Endothelial cell of umbilical vein (primary cell): ENCODE results near the gene KIAA1217. TPM values are rescaled to one million over a fixed set of nuclear protein-coding genes. Genes with fewer than 3 reads are reported as not detected.

Experiments
- BruUV-seq: library from RNA; stranded (reverse); fragments of 400-500 nt; replicated peaks from 2 replicates; lab custom pipeline; 2021; lab: Mats Ljungman, UMichigan
- CTCF ChIA-PET: fragments of 300-600, 350-600 bp; sonication (Branson Sonifier 250); formaldehyde crosslinking; loops from one replicate; lab custom pipeline; 2021; ENCODE audit warnings: antibody characterized with exemption, inconsistent platforms; lab: Charles Lee
- POLR2A ChIA-PET: fragments of 300-600, 350-600 bp; sonication (Branson Sonifier 250); formaldehyde crosslinking; loops from one replicate; lab custom pipeline; 2021; ENCODE audit warnings: antibody characterized with exemption, inconsistent platforms; lab: Charles Lee
- DNase-seq: peaks from one replicate; pipeline ENCODE4 v3.0.0-alpha.2; 2011; ENCODE audit warnings: low read depth, low spot score
- FAIRE-seq: peaks from 2 replicates; lab custom pipeline; 2011; peaks lifted over from hg19 to GRCh38; lab: Jason Lieb, UNC
- H2AFZ ChIP-seq: 2 replicates; pipeline ENCODE4 v1.6.0; 2012; ENCODE audit warnings: low read depth, low read length, control low read depth, inconsistent platforms
- H3K27ac ChIP-seq: 2 replicates; pipeline ENCODE4 v1.5.1; 2011; ENCODE audit warnings: low read depth, mild to moderate bottlenecking, control low read depth, low read length, moderate library complexity; ENCODE audit not compliant: insufficient read depth
- H3K27me3 ChIP-seq, 2 experiments: 2 replicates each; pipeline versions ENCODE4 v1.6.0 to v1.6.1; 2011; ENCODE audit warnings: low read length in 2 of 2, mixed read lengths in 1 of 2; ENCODE audit not compliant: control insufficient read depth in 2 of 2, insufficient read depth in 2 of 2
- H3K36me3 ChIP-seq, 2 experiments: 2 replicates in 1 of 2; 3 replicates in 1 of 2; pipeline ENCODE4 v1.5.1; 2011; ENCODE audit warnings: low read length in 2 of 2, mild to moderate bottlenecking in 1 of 2, moderate library complexity in 1 of 2; ENCODE audit not compliant: control insufficient read depth in 2 of 2, insufficient read depth in 2 of 2; ENCODE audit errors: extremely low read depth in 1 of 2
- H3K4me1 ChIP-seq: 3 replicates; pipeline ENCODE4 v1.5.1; 2011; ENCODE audit warnings: mild to moderate bottlenecking, low read length; ENCODE audit not compliant: control insufficient read depth, insufficient read depth; ENCODE audit errors: extremely low read depth
- H3K4me2 ChIP-seq: 2 replicates; pipeline ENCODE4 v1.6.1; 2011; ENCODE audit warnings: low read length, control low read depth, mixed read lengths; ENCODE audit not compliant: insufficient read depth
- H3K4me3 ChIP-seq, 3 experiments: fragments of 200-600 bp in 1 of 3; sonication (generic), shearing (Covaris generic) in 1 of 3; replicated peaks in 1 of 3; 2 replicates each; pipeline ENCODE4 v1.5.1; 2011 to 2016; ENCODE audit warnings: control low read depth in 3 of 3, low read length in 3 of 3, mild to moderate bottlenecking in 2 of 3, inconsistent platforms in 1 of 3, low read depth in 1 of 3, moderate library complexity in 1 of 3; ENCODE audit not compliant: insufficient read depth in 1 of 3
- H3K79me2 ChIP-seq: 2 replicates; pipeline ENCODE4 v1.6.0; 2012; ENCODE audit warnings: low read length, inconsistent platforms; ENCODE audit not compliant: control insufficient read depth, insufficient read depth
- H3K9ac ChIP-seq: replicated peaks from 2 replicates; pipeline ENCODE3; 2011; ENCODE audit warnings: low read length, control low read depth; ENCODE audit not compliant: insufficient read depth; ENCODE audit errors: extremely low read depth
- H3K9me1 ChIP-seq: replicated peaks from 3 replicates; pipeline ENCODE4 v1.6.0; 2011; ENCODE audit warnings: mild to moderate bottlenecking, low read length; ENCODE audit not compliant: control insufficient read depth, insufficient read depth; ENCODE audit errors: extremely low read depth
- H3K9me3 ChIP-seq: replicated peaks from 2 replicates; pipeline ENCODE4 v1.5.1; 2012; ENCODE audit warnings: low read length, inconsistent platforms; ENCODE audit not compliant: control insufficient read depth, insufficient read depth
- H4K20me1 ChIP-seq: replicated peaks from 2 replicates; pipeline ENCODE3; 2011; ENCODE audit warnings: mild to moderate bottlenecking, low read length; ENCODE audit not compliant: control insufficient read depth, insufficient read depth; ENCODE audit errors: extremely low read depth
- CTCF ChIP-seq, 2 donors: IDR thresholded peaks; 1 replicate in 1 of 2; 2 replicates in 1 of 2; pipeline ENCODE4 v1.5.1; 2011; ENCODE audit warnings: low read length in 2 of 2, mild to moderate bottlenecking in 2 of 2, moderate library complexity in 2 of 2, control low read depth in 1 of 2, inconsistent platforms in 1 of 2, low read depth in 1 of 2; ENCODE audit not compliant: insufficient read depth in 1 of 2; ENCODE audit errors: extremely low read depth in 1 of 2
- EZH2 ChIP-seq: IDR thresholded peaks from 2 replicates; pipeline ENCODE4 v1.6.1; 2012; ENCODE audit warnings: borderline replicate concordance, low read depth, mild to moderate bottlenecking, moderate library complexity, low read length, inconsistent platforms; ENCODE audit not compliant: severe bottlenecking
- FOS ChIP-seq: IDR thresholded peaks from 2 replicates; pipeline ENCODE4 v1.6.1; 2011; ENCODE audit warnings: mild to moderate bottlenecking, low read length, moderate library complexity, borderline replicate concordance; ENCODE audit not compliant: insufficient read depth
- GATA2 ChIP-seq: IDR thresholded peaks from 2 replicates; pipeline ENCODE4 v1.7.0; 2011; ENCODE audit warnings: low read depth, mild to moderate bottlenecking, moderate library complexity, mixed read lengths, low read length; ENCODE audit not compliant: insufficient read length, insufficient read depth
- JUN ChIP-seq: IDR thresholded peaks from 2 replicates; pipeline ENCODE4 v1.6.1; 2011; ENCODE audit warnings: borderline replicate concordance, low read depth; ENCODE audit not compliant: insufficient read length, insufficient read depth
- MYC ChIP-seq: IDR thresholded peaks from one replicate; pipeline ENCODE4 v1.6.1; 2011; ENCODE audit warnings: mild to moderate bottlenecking, low read depth, low read length
- POLR2A ChIP-seq: IDR thresholded peaks from 2 replicates; pipeline ENCODE4 v1.6.1; 2012; ENCODE audit warnings: low read depth, mild to moderate bottlenecking, control low read depth, low read length
- POLR2AphosphoS5 ChIP-seq: IDR thresholded peaks from 2 replicates; pipeline ENCODE4 v1.6.1; 2012; ENCODE audit warnings: low read depth, mild to moderate bottlenecking, control low read depth, low read length, moderate library complexity; ENCODE audit not compliant: insufficient read depth
- dilution Hi-C: fragments of 300-500 bp; cut with MboI; formaldehyde crosslinking; loops from one replicate; pipeline ENCODE4 v1.15.0; 2019; ENCODE audit warnings: low sequenced_read_pairs; ENCODE audit not compliant: extremely low pct_ligation_motif_present
- intact Hi-C: fragments of 100-400 bp; cut with micrococcal nuclease; formaldehyde crosslinking; loops from one replicate; pipeline ENCODE4 v1.10.0; 2022
- polyA plus RNA-seq, 4 experiments: library from polyadenylated mRNA; depleted of rRNA in 3 of 4; stranded (reverse) in 3 of 4; unstranded in 1 of 4; fragments of >200 nt; gene quantifications; 2 replicates each; pipeline versions ENCODE4 v1.2.1 to v1.2.3, GENCODE V29; 2011 to 2012; ENCODE audit warnings: missing spikeins in 1 of 4
- total RNA-seq: library from RNA; stranded (reverse); gene quantifications from 2 replicates; pipeline ENCODE4 v1.2.3, GENCODE V29; 2021

The KIAA1217 gene
- total and polyA plus RNA-seq, 2 donors (not counting 3 experiments of a cell fraction or from before 2014, with no cell fraction given) = 0.83 to 10.3 TPM

- no peak for DNase-seq
- dilution Hi-C loops = no loop called here
Measured at GRCh38 chr10:24310104-24310503, 101.2 kb downstream of the KIAA1217 start.

More at GRCh38 chr10:24310104-24310503, 101.2 kb downstream of the KIAA1217 start:
- Histone ChIP-seq H3K79me2 (no peaks in the 10 kb centered on the region), H3K4me1 (no peaks in the 10 kb centered on the region), H4K20me1 (no peaks in the 10 kb centered on the region), H3K9ac (no peak overlapping the region), H3K9me1 (no peaks in the 10 kb centered on the region), H3K4me2 (no peak overlapping the region), H3K9me3 (no peaks in the 10 kb centered on the region), H2AFZ (no peak overlapping the region), H3K27ac (no peak overlapping the region), H3K4me3 (no peak overlapping the region), H3K36me3 (no peaks in the 10 kb centered on the region), H3K27me3 (no peaks in the 10 kb centered on the region)
- TF ChIP-seq FOS = no peak
- no peak for TF ChIP-seq CTCF (IDR thresholded peaks at IDR 0.05; ENCODE audit: extremely low read depth in 1 of 2, insufficient read depth in 1 of 2, low read depth in 1 of 2, low read length in 2 of 2)
- no peak for TF ChIP-seq POLR2A
- TF ChIP-seq JUN = no peak
- TF ChIP-seq MYC = no peak
- no peak for TF ChIP-seq POLR2AphosphoS5
- TF ChIP-seq GATA2 = no peak
- TF ChIP-seq EZH2 = no peak
- no peak for FAIRE-seq
- intact Hi-C loops = no loop called here
- BruUV-seq = no TSS peak
- POLR2A ChIA-PET = no interaction called here
- CTCF ChIA-PET = no interaction called here
